GM23248 (cell line): ENCODE results near the gene DMWD.

Experiments used
- EZH2 ChIP-seq: fragments of 200-600 bp; sonication (generic); IDR thresholded peaks from 2 replicates; pipeline ENCODE4 v1.6.1; 2018; ENCODE audit warnings: antibody characterized with exemption, mild to moderate bottlenecking; ENCODE audit not compliant: insufficient read depth, poor library complexity, severe bottlenecking
- EZH2phosphoT487 ChIP-seq: fragments of 200-600 bp; sonication (generic); IDR thresholded peaks from 2 replicates; pipeline ENCODE4 v1.6.1; 2018; ENCODE audit warnings: antibody characterized with exemption, moderate library complexity, mild to moderate bottlenecking, low read depth; ENCODE audit not compliant: insufficient read depth

GRCh38 chr19:45842198-45842597, 49.6 kb upstream of the DMWD start:
- TF ChIP-seq EZH2 (no peak), EZH2phosphoT487 (no peak)
